ENCODE results near the gene SFTA2.
"Not testable (repeated sequence)": the region's sequence is repeated elsewhere in the genome, so short reads cannot be mapped to it uniquely, and the experiment has no call there.

The SFTA2 gene

GRCh38 chr6:30931969-30932645, at the start of gene SFTA2:
SFTA2 (minus strand) TSS chr6:30932170; CDS start chr6:30932096, 74 bp downstream.
- DNase-seq (ENCODE audit: low read depth in 2 of 2), result no peak

GRCh38 chr6:30979690-30980089, 47.7 kb upstream of the SFTA2 start:
- DNase-seq (ENCODE audit: low read depth in 2 of 2), result no peak

- no peak for DNase-seq (ENCODE audit: low read depth in 2 of 2)
Observed at GRCh38 chr6:30979141-30979540, 47.2 kb upstream of the SFTA2 start.

- no peak for DNase-seq (ENCODE audit: low read depth in 2 of 2)
Observed at GRCh38 chr6:30974490-30975252, 42.7 kb upstream of the SFTA2 start.

GRCh38 chr6:30972816-30973215, 40.8 kb upstream of the SFTA2 start:
- DNase-seq (ENCODE audit: low read depth in 2 of 2), result no peak

- DNase-seq (ENCODE audit: low read depth in 2 of 2), result no peak
Observed at GRCh38 chr6:30970946-30971345, 39.0 kb upstream of the SFTA2 start.

GRCh38 chr6:30969171-30969570, 37.2 kb upstream of the SFTA2 start:
- DNase-seq (ENCODE audit: low read depth in 2 of 2), result not testable (repeated sequence)

- DNase-seq (ENCODE audit: low read depth in 2 of 2), result no peak
Observed at GRCh38 chr6:30966154-30966553, 34.2 kb upstream of the SFTA2 start.

GRCh38 chr6:30965140-30965601, 33.2 kb upstream of the SFTA2 start:
- DNase-seq (ENCODE audit: low read depth in 2 of 2), result no peak

- DNase-seq (ENCODE audit: low read depth in 2 of 2), result no peak
Observed at GRCh38 chr6:30964075-30964474, 32.1 kb upstream of the SFTA2 start.

GRCh38 chr6:30963641-30964040, 31.7 kb upstream of the SFTA2 start:
- DNase-seq (ENCODE audit: low read depth in 2 of 2), result no peak

GRCh38 chr6:30962716-30963115, 30.7 kb upstream of the SFTA2 start:
- DNase-seq (ENCODE audit: low read depth in 2 of 2), result no peak

GRCh38 chr6:30960907-30961673, 29.1 kb upstream of the SFTA2 start:
- DNase-seq (ENCODE audit: low read depth in 2 of 2), result no peak

GRCh38 chr6:30957716-30958115, 25.7 kb upstream of the SFTA2 start:
- no peak for DNase-seq (ENCODE audit: low read depth in 2 of 2)

GRCh38 chr6:30955367-30956042, 23.5 kb upstream of the SFTA2 start:
- DNase-seq (ENCODE audit: low read depth in 2 of 2), result peak in 1 of 2 experiments; percentile 11

- DNase-seq (ENCODE audit: low read depth in 2 of 2), result no peak
Observed at GRCh38 chr6:30954631-30955366, 22.8 kb upstream of the SFTA2 start.

- no peak for DNase-seq (ENCODE audit: low read depth in 2 of 2)
Observed at GRCh38 chr6:30951907-30952469, 20.0 kb upstream of the SFTA2 start.

GRCh38 chr6:30948811-30949210, 16.8 kb upstream of the SFTA2 start:
- no peak for DNase-seq (ENCODE audit: low read depth in 2 of 2)

- no peak for DNase-seq (ENCODE audit: low read depth in 2 of 2)
Observed at GRCh38 chr6:30947231-30947630, 15.3 kb upstream of the SFTA2 start.

- DNase-seq (ENCODE audit: low read depth in 2 of 2), result no peak
Observed at GRCh38 chr6:30945281-30945680, 13.3 kb upstream of the SFTA2 start.

GRCh38 chr6:30944051-30944450, 12.1 kb upstream of the SFTA2 start:
- no peak for DNase-seq (ENCODE audit: low read depth in 2 of 2)

Data from fibroblast of skin of left biceps (primary cell).